Thyroid gland (tissue), 4 donors: ENCODE results near the gene CKLF.

Source experiments
- POLR2A ChIP-seq, 2 donors: fragments of 450-650 bp; IDR thresholded peaks; one replicate each; pipeline ENCODE4 v1.6.1; 2017; ENCODE audit warnings: antibody characterized with exemption in 2 of 2, mild to moderate bottlenecking in 2 of 2, moderate library complexity in 1 of 2
- TF ChIP-seq, protein P1 (sequence below), 6 experiments: fragments of 200-600 bp in 3 of 6; fragments of 450-650 bp in 3 of 6; sonication (generic) in 3 of 6; IDR thresholded peaks; one replicate each; pipeline ENCODE4 v1.5.1; 2016 to 2019; ENCODE audit warnings: antibody characterized with exemption in 6 of 6, mild to moderate bottlenecking in 2 of 6, inconsistent platforms in 1 of 6, moderate library complexity in 1 of 6

DNA sequence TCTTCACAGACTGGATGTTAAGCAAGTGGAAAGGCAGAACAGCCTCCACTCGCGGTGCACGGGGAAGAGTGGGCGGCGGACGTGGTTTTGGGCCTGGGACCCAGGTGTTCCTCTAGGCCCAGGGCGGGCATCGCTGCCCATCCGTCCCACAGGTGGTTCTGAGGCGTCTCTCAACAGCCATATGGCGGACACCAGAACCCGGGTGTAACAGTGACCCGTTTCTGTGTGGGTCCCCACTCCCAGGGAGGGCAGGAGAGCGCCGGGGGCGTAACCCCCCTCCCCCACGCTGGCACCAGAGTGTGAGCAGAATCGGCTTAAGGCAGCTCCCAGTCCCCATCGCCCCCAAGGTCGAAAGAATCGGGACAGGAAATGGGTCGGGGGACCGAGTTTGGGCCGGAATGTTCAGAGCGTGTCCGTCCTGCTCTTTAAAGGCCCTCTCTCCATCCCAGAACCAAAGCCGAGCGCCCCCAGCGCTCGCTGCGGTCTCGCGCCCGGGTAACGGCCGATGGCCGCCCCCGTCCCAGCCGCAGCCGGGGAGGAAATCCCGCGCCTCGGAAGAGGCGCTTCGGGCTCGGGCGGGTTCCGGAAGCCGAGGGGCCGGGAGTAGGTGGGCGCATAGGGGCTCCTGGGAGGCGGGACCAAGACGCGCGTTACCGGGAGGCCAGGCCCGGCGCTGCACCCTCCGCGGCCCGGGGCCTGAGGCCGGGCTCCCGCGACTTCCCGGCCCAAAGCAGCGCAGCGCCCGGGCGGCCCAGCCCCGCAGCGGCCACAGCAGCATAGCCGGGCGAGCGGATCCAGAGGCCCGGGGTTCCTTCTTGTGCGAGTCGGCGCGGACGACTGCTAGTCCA, 2.9 kb upstream of the CKLF start, which contains the start of gene TK2:
- TF ChIP-seq, protein P1, sequence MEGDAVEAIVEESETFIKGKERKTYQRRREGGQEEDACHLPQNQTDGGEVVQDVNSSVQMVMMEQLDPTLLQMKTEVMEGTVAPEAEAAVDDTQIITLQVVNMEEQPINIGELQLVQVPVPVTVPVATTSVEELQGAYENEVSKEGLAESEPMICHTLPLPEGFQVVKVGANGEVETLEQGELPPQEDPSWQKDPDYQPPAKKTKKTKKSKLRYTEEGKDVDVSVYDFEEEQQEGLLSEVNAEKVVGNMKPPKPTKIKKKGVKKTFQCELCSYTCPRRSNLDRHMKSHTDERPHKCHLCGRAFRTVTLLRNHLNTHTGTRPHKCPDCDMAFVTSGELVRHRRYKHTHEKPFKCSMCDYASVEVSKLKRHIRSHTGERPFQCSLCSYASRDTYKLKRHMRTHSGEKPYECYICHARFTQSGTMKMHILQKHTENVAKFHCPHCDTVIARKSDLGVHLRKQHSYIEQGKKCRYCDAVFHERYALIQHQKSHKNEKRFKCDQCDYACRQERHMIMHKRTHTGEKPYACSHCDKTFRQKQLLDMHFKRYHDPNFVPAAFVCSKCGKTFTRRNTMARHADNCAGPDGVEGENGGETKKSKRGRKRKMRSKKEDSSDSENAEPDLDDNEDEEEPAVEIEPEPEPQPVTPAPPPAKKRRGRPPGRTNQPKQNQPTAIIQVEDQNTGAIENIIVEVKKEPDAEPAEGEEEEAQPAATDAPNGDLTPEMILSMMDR (IDR thresholded peaks at IDR 0.05), result peak in 2 of 6 experiments; percentile 17 to 39
- TF ChIP-seq POLR2A (IDR thresholded peaks at IDR 0.05), result peak; percentile 2 to 75
